Stimulated activated memory B cell treated with anti-CD40 and anti-IgM and Interleukin-4, amounts not matched to agents 10 μg/mL and 1 μg/mL and 100 μg/mL, for 72 hours (primary cell): ENCODE measurements around the gene NEDD4L.

ENCODE experiments used
- ATAC-seq: fragments of 150-1000 bp; cut with Tn5 transposase; 2 replicates; pipeline ENCODE4 v1.10.0; 2021
- H3K27ac Mint-ChIP-seq: one replicate; pipeline ENCODE4 v1.8.0; 2022; ENCODE audit warnings: mild to moderate bottlenecking, mixed read lengths
- H3K27me3 Mint-ChIP-seq: one replicate; pipeline ENCODE4 v1.8.0; 2022; ENCODE audit warnings: mixed read lengths
- H3K36me3 Mint-ChIP-seq: one replicate; pipeline ENCODE4 v1.8.0; 2022; ENCODE audit warnings: mixed read lengths
- H3K4me1 Mint-ChIP-seq: one replicate; pipeline ENCODE4 v1.8.0; 2022; ENCODE audit warnings: mixed read lengths
- H3K4me3 Mint-ChIP-seq: one replicate; pipeline ENCODE4 v1.8.0; 2022; ENCODE audit warnings: mild to moderate bottlenecking, moderate library complexity, mixed read lengths
- H3K9me3 Mint-ChIP-seq: one replicate; pipeline ENCODE4 v1.8.0; 2022; ENCODE audit warnings: mixed read lengths

Gene NEDD4L

GRCh38 chr18:58288921-58289797 lies 245.1 kb downstream of the NEDD4L start:
- Mint-ChIP-seq H3K36me3 (peaks cover 15% of the 10 kb centered on the region), H3K27me3 (no peaks in the 10 kb centered on the region)
- ATAC-seq: peak; percentile 91

GRCh38 chr18:58290116-58290695 lies 246.2 kb downstream of the NEDD4L start:
- Mint-ChIP-seq H3K36me3 (peaks cover 15% of the 10 kb centered on the region), H3K9me3 (no peaks in the 10 kb centered on the region), H3K27me3 (no peaks in the 10 kb centered on the region), H3K27ac (no peak overlapping the region), H3K4me1 (peaks cover 39% of the 10 kb centered on the region), H3K4me3 (no peak overlapping the region)
- ATAC-seq: no peak

More at GRCh38 chr18:58288921-58289797, 245.1 kb downstream of the NEDD4L start:
- peak overlapping the region; percentile 2 for H3K4me3 Mint-ChIP-seq
- peaks cover 39% of the 10 kb centered on the region for H3K4me1 Mint-ChIP-seq
- H3K27ac Mint-ChIP-seq: peak overlapping the region; percentile 79
- no peaks in the 10 kb centered on the region for H3K9me3 Mint-ChIP-seq

GRCh38 chr18:58291131-58291530 lies 247.1 kb downstream of the NEDD4L start:
- Mint-ChIP-seq H3K27ac (peak overlapping the region; percentile 38), H3K36me3 (peaks cover 22% of the 10 kb centered on the region), H3K4me3 (no peak overlapping the region), H3K9me3 (no peaks in the 10 kb centered on the region), H3K27me3 (no peaks in the 10 kb centered on the region), H3K4me1 (peaks cover 39% of the 10 kb centered on the region)
- peak; percentile 49 for ATAC-seq

DNA sequence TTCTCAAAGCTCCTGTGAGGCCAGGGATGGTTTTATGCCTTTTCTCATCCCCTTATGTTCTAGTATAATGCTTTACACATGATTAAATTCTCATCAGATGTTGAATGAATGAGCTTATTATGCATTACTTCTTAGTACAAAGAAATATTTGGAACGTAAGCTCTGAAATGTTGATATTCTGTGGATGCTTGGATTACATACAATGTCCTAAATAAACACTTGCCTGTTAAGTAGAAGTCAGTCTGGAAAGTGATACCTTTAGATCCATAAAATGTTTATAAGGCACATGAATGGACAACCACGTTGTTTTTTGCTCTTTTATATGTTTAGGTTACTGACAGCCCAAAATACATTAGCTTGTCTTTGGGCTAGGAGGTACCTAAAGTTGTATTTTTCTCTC lies 248.6 kb downstream of the NEDD4L start:
- no peak for ATAC-seq
- Mint-ChIP-seq H3K9me3 (no peaks in the 10 kb centered on the region), H3K36me3 (peaks cover 22% of the 10 kb centered on the region), H3K27me3 (no peaks in the 10 kb centered on the region), H3K4me3 (no peak overlapping the region), H3K27ac (peak overlapping the region; percentile 38), H3K4me1 (peaks cover 37% of the 10 kb centered on the region)

DNA sequence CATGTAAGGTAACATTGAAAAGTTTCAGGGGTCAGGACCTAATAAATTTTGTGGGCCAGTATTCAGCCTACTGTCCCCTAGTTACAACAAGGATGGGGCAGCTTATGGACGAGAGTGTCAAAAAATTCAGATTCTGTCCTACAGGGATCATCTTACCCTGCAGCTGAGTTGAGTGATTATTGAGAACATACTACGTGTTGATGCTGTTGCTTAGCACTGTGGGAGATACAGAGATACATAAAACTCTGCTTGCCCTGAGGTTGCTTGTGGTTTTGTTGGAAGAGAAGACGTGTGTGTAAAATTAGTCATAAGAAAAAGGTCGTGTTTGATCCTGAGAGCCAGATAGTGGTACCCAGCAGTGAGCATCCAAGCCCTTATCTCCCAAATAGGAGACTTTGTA lies 253.2 kb downstream of the NEDD4L start:
- Mint-ChIP-seq H3K27me3 (no peaks in the 10 kb centered on the region), H3K4me1 (peaks cover 26% of the 10 kb centered on the region), H3K36me3 (peaks cover 17% of the 10 kb centered on the region), H3K4me3 (no peak overlapping the region), H3K9me3 (no peaks in the 10 kb centered on the region), H3K27ac (no peak overlapping the region)
- ATAC-seq: peak; percentile 59

DNA sequence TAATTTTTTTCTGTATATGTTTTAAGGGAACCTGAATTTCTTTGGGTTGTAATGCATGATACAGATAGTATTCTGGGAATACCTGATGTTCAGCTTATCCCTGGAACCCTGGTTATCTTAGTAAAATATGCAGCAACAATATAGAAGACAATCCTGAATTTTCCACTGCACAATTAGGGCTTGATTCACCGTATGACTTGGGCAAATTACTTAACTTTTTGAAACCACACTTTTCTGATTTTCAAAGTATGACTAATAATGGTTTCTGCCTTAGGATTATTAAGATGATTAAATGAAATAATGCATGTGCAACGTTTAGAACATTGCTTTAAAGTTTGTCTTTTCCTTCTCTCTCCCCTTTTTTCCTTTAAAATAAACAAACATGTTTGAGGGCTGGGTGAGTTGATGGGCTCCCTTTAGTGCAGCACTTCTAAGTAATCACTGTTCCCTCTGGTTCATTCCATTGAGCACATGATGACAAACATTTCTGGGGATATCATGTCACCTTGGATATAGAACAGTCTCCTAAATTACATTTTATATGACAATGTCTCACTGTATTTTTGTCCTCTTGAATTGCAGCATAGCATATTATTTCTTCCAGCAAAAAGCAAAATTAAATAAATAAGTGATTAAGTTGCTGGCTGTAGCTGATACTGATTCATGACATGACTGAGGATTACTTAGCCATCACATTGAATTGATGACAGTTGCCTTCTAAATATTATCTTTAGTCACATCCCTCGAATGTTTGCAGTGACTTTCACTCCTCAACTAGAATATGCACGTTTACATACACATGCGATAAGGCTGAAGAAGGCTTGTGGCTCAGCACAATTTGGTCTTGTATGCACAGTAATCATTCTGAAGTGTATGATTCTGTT lies 254.5 kb downstream of the NEDD4L start:
- Mint-ChIP-seq H3K4me1 (peaks cover 32% of the 10 kb centered on the region), H3K36me3 (peaks cover 7% of the 10 kb centered on the region), H3K9me3 (no peaks in the 10 kb centered on the region), H3K4me3 (no peak overlapping the region), H3K27ac (no peak overlapping the region), H3K27me3 (no peaks in the 10 kb centered on the region)
- no peak for ATAC-seq

DNA sequence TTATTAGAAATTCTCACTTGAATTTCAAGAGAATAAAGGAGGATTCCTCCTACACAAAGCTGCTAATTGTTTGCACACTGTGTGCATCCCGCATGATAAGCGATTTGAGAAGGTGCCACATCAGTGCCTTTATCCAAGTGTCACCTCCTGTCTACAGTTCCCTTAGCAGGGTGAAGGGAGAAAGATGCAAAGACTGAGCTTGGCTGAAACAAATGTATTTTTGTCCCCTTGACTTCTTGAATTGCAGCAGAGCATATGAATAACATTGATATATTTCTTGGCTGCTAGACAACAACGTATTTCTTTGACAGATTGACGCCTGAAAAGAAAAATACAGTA lies 255.1 kb downstream of the NEDD4L start:
- no peaks in the 10 kb centered on the region for H3K9me3 Mint-ChIP-seq
- H3K36me3 Mint-ChIP-seq: peaks cover 7% of the 10 kb centered on the region
- peaks cover 36% of the 10 kb centered on the region for H3K4me1 Mint-ChIP-seq
- H3K27ac Mint-ChIP-seq: no peak overlapping the region
- ATAC-seq: no peak
- no peaks in the 10 kb centered on the region for H3K27me3 Mint-ChIP-seq
- no peak overlapping the region for H3K4me3 Mint-ChIP-seq

DNA sequence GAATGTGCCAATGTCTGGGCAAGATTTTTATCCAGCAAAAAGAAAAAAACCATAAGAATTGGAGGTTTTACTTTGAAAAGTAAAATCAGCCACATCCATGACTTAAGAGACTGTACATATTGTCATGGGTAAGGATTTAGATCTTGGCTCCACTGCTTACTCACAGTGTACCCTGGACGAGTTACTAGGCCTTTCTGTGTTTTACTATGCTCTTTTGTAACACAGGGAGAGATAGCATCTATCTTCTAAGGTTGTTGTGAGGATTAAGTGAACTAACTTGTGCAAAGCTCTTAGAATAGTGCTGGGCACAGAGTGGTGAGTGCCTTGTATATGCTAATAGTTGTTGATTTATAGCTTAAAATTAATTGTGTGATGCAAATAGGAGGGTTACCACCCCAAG lies 255.9 kb downstream of the NEDD4L start:
- Mint-ChIP-seq H3K4me1 (peaks cover 36% of the 10 kb centered on the region), H3K27ac (peak overlapping the region; percentile 19), H3K36me3 (peaks cover 7% of the 10 kb centered on the region), H3K4me3 (no peak overlapping the region), H3K27me3 (no peaks in the 10 kb centered on the region), H3K9me3 (no peaks in the 10 kb centered on the region)
- no peak for ATAC-seq

- peak overlapping the region; percentile 19 for H3K27ac Mint-ChIP-seq
- H3K4me1 Mint-ChIP-seq: peaks cover 36% of the 10 kb centered on the region
- peaks cover 4% of the 10 kb centered on the region for H3K36me3 Mint-ChIP-seq
- H3K9me3 Mint-ChIP-seq: peaks cover 2% of the 10 kb centered on the region
- ATAC-seq: no peak
- H3K27me3 Mint-ChIP-seq: no peaks in the 10 kb centered on the region
- H3K4me3 Mint-ChIP-seq: no peak overlapping the region
Measured at GRCh38 chr18:58300867-58301266, 256.8 kb downstream of the NEDD4L start.

DNA sequence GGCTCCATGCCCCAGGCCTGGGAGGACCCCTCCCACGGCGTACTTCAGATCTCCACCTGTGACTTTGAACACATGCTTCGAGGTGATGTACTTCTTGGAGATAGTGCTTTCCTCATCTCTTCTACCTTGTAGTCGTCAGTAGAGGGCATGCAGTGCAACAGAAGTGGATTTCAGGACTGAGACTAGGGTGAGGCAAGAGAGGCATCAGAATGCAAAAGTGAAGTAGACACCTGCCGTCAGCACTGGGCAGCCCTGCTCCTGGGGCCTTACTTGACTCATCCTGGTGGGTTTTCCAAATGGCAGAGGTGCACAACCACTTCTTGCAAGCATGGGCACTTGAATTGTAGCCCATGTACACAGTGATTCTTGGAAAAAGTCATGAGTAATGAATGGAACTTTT lies 258.8 kb downstream of the NEDD4L start:
- peak; percentile 69 for ATAC-seq
- no peak overlapping the region for H3K4me3 Mint-ChIP-seq
- H3K9me3 Mint-ChIP-seq: peaks cover 3% of the 10 kb centered on the region
- H3K27ac Mint-ChIP-seq: peak overlapping the region; percentile 74
- H3K4me1 Mint-ChIP-seq: peaks cover 30% of the 10 kb centered on the region
- peaks cover 6% of the 10 kb centered on the region for H3K36me3 Mint-ChIP-seq
- no peaks in the 10 kb centered on the region for H3K27me3 Mint-ChIP-seq

- peak overlapping the region; percentile 74 for H3K27ac Mint-ChIP-seq
- ATAC-seq: peak; percentile 87
- peak overlapping the region; percentile 16 for H3K4me3 Mint-ChIP-seq
Measured at GRCh38 chr18:58303363-58303762, 259.3 kb downstream of the NEDD4L start.

DNA sequence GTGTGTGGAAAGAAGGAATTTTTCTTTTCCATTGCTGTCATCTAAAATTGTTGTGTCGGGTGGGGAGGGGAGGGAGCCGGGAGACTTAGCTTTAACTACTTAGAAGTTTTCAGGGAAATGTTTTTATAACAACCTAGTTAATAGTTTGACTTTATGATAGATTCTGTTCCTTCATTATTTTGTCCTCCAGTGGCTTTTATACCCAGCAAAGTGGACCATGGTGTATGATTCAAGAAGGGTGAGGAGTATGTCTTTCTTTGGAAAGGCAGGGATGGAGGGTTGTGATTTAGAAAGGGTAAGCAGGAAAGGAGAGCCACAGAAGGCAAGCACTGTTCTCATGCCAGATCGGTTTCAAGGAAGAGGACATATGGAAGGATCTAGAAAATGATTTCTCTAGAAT lies 261.8 kb downstream of the NEDD4L start:
- Mint-ChIP-seq H3K9me3 (peaks cover 3% of the 10 kb centered on the region), H3K27ac (no peak overlapping the region), H3K36me3 (peaks cover 6% of the 10 kb centered on the region), H3K4me1 (peaks cover 38% of the 10 kb centered on the region), H3K27me3 (no peaks in the 10 kb centered on the region), H3K4me3 (no peak overlapping the region)
- ATAC-seq: no peak

More at GRCh38 chr18:58303363-58303762, 259.3 kb downstream of the NEDD4L start:
- peaks cover 28% of the 10 kb centered on the region for H3K4me1 Mint-ChIP-seq
- H3K27me3 Mint-ChIP-seq: no peaks in the 10 kb centered on the region
- H3K9me3 Mint-ChIP-seq: peaks cover 3% of the 10 kb centered on the region
- peaks cover 6% of the 10 kb centered on the region for H3K36me3 Mint-ChIP-seq

DNA sequence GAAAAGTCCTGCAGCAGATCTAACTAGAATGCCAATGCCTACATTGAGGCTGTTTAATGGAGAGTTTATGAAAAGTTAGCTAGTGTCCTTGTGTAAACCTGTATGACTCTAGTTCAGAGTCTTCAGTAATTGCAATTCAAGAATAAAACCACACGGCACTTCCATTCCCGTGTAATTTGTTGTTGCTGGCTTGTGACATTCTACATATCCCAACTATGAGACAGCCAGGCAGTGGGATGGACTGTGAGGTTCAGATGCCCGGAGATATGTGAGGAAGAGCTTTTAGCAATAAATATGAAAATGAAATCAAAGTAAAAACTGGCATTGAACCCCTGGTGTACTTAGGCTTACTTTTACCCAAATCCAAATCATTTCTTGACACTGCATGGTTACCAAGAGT lies 263.4 kb downstream of the NEDD4L start:
- Mint-ChIP-seq H3K27me3 (no peaks in the 10 kb centered on the region), H3K4me3 (no peak overlapping the region), H3K4me1 (peaks cover 43% of the 10 kb centered on the region), H3K27ac (no peak overlapping the region), H3K36me3 (peaks cover 6% of the 10 kb centered on the region), H3K9me3 (peaks cover 3% of the 10 kb centered on the region)
- no peak for ATAC-seq

DNA sequence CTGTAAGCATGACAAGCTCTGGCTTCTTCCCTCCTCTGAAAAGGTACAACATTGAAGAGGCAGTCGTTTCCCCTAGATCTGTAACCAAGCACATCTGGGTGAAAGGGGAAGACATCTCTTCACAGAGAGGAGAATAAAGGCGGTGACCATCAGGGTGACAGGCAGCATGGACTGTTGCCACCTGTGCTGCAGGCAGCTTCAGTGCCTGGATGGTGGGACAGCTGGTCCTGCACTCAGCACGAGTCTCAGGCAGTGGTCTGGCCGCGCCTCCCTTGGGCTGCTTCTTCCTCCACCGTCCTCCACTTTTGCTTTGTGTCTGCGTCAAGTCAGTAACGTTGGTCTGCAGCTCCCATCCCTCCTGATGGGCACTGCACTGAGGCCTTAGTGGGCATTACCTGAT lies 264.4 kb downstream of the NEDD4L start:
- H3K4me1 Mint-ChIP-seq: peaks cover 33% of the 10 kb centered on the region
- no peaks in the 10 kb centered on the region for H3K27me3 Mint-ChIP-seq
- peak; percentile 44 for ATAC-seq
- H3K27ac Mint-ChIP-seq: no peak overlapping the region
- H3K36me3 Mint-ChIP-seq: peaks cover 6% of the 10 kb centered on the region
- H3K4me3 Mint-ChIP-seq: no peak overlapping the region
- H3K9me3 Mint-ChIP-seq: peaks cover 3% of the 10 kb centered on the region

DNA sequence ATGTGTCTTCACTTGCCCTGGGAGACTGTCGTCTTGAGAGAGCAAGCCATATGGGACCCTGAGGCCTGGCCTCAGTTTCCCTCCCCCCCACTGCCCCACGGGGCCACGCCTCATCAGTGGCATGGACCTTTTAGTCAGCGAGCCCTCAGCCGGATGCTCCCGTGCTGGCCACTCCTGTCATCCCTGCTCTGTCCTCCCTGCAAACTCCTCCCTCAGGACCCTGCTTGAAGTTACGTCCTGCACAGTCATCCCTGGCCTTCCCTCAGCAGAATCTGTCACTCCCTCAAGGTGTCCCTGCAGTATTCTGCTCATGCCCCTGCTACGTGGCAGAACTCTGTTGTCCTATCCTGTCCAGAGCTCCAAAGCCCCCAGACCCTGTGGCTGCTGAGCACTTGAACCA lies 265.1 kb downstream of the NEDD4L start:
- H3K27ac Mint-ChIP-seq: no peak overlapping the region
- no peaks in the 10 kb centered on the region for H3K27me3 Mint-ChIP-seq
- no peak overlapping the region for H3K4me3 Mint-ChIP-seq
- peaks cover 3% of the 10 kb centered on the region for H3K9me3 Mint-ChIP-seq
- peaks cover 28% of the 10 kb centered on the region for H3K4me1 Mint-ChIP-seq
- ATAC-seq: no peak
- peaks cover 6% of the 10 kb centered on the region for H3K36me3 Mint-ChIP-seq
